SK-N-SH treated with all-trans-retinoic acid at 6 μM for 48 hours (cell line): ENCODE results near the gene TTC7B.

Experiments used
- ATAC-seq: fragments of 200-7000 bp; cut with Tn5 transposase; 3 replicates; pipeline ENCODE4 v1.9.1; 2020; ENCODE audit warnings: mild to moderate bottlenecking, moderate library complexity
- BACH2 ChIP-seq: fragments of 250-450 bp; sonication (Bioruptor Pico); IDR thresholded peaks from 2 replicates; pipeline ENCODE4 v1.9.0; 2021; ENCODE audit warnings: mild to moderate bottlenecking, borderline replicate concordance
- CSDC2 ChIP-seq: fragments of 250-450 bp; sonication (Bioruptor Pico); IDR thresholded peaks from 2 replicates; pipeline ENCODE4 v1.5.0; 2020; ENCODE audit warnings: mild to moderate bottlenecking, moderate library complexity
- ESRRG ChIP-seq: fragments of 250-450 bp; sonication (Bioruptor Pico); IDR thresholded peaks from 2 replicates; pipeline ENCODE4 v1.6.1; 2021; ENCODE audit warnings: mild to moderate bottlenecking
- GLIS3 ChIP-seq: fragments of 250-450 bp; sonication (Bioruptor Pico); IDR thresholded peaks from 2 replicates; pipeline ENCODE4 v1.5.0; 2020; ENCODE audit warnings: mild to moderate bottlenecking, moderate library complexity
- ISL1 ChIP-seq: fragments of 250-450 bp; sonication (Bioruptor Pico); IDR thresholded peaks from 2 replicates; pipeline ENCODE4 v2.1.2; 2022; ENCODE audit warnings: mild to moderate bottlenecking, moderate library complexity
- OSR1 ChIP-seq: fragments of 250-450 bp; sonication (Bioruptor Pico); IDR thresholded peaks from 2 replicates; pipeline ENCODE4 v1.8.0; 2022; ENCODE audit warnings: moderate library complexity, mild to moderate bottlenecking, inconsistent platforms
- PPARA ChIP-seq: fragments of 250-450 bp; sonication (Bioruptor Pico); IDR thresholded peaks from 2 replicates; pipeline ENCODE4 v1.5.0; 2020; ENCODE audit warnings: mild to moderate bottlenecking, borderline replicate concordance
- RARB ChIP-seq: fragments of 250-450 bp; sonication (Bioruptor Pico); IDR thresholded peaks from 2 replicates; pipeline ENCODE4 v1.8.0; 2021; ENCODE audit warnings: mild to moderate bottlenecking, moderate library complexity
- SNAI2 ChIP-seq: fragments of 250-450 bp; sonication (Bioruptor Pico); IDR thresholded peaks from 2 replicates; pipeline ENCODE4 v1.5.0; 2020; ENCODE audit warnings: mild to moderate bottlenecking, moderate library complexity
- TCF4 ChIP-seq: fragments of 250-450 bp; sonication (Bioruptor Pico); IDR thresholded peaks from 2 replicates; pipeline ENCODE4 v1.8.0; 2021; ENCODE audit warnings: mild to moderate bottlenecking, moderate library complexity, borderline replicate concordance
- TOX ChIP-seq: fragments of 250-450 bp; sonication (Bioruptor Pico); IDR thresholded peaks from 2 replicates; pipeline ENCODE4 v1.8.0; 2021; ENCODE audit warnings: mild to moderate bottlenecking, moderate library complexity, borderline replicate concordance
- ZC3H10 ChIP-seq: fragments of 250-450 bp; sonication (Bioruptor Pico); IDR thresholded peaks from 2 replicates; pipeline ENCODE4 v1.5.1; 2021; ENCODE audit warnings: mild to moderate bottlenecking, moderate library complexity
- ZFP3 ChIP-seq: fragments of 250-450 bp; sonication (Bioruptor Pico); IDR thresholded peaks from 2 replicates; pipeline ENCODE4 v1.5.0; 2020; ENCODE audit warnings: mild to moderate bottlenecking, moderate library complexity
- ZFP30 ChIP-seq: fragments of 450-650 bp; formaldehyde crosslinking; IDR thresholded peaks from 2 replicates; pipeline ENCODE4 v1.5.0; 2022; ENCODE audit warnings: mild to moderate bottlenecking, moderate library complexity
- ZNF565 ChIP-seq: fragments of 450-650 bp; formaldehyde crosslinking; conservative IDR thresholded peaks from 2 replicates; pipeline ENCODE4 v1.5.0; 2020; ENCODE audit warnings: low read depth, mild to moderate bottlenecking, moderate library complexity
- ZNF70 ChIP-seq: fragments of 450-650 bp; formaldehyde crosslinking; IDR thresholded peaks from 2 replicates; pipeline ENCODE4 v1.5.0; 2020; ENCODE audit warnings: mild to moderate bottlenecking, moderate library complexity
- ZNF8 ChIP-seq: fragments of 450-650 bp; formaldehyde crosslinking; IDR thresholded peaks from 2 replicates; pipeline ENCODE4 v1.5.0; 2020; ENCODE audit warnings: mild to moderate bottlenecking, moderate library complexity
- TF ChIP-seq, protein P1 (sequence below): fragments of 250-450 bp; sonication (Bioruptor Pico); IDR thresholded peaks from 2 replicates; pipeline ENCODE4 v1.5.1; 2021; ENCODE audit warnings: mild to moderate bottlenecking, moderate library complexity
- TF ChIP-seq, protein P2 (sequence below): fragments of 250-450 bp; sonication (Bioruptor Pico); IDR thresholded peaks from 2 replicates; pipeline ENCODE4 v1.8.0; 2020; ENCODE audit warnings: mild to moderate bottlenecking, moderate library complexity, borderline replicate concordance
- TF ChIP-seq, protein P3 (sequence below): fragments of 250-450 bp; sonication (Bioruptor Pico); IDR thresholded peaks from 2 replicates; pipeline ENCODE4 v1.5.1; 2020; ENCODE audit warnings: low read depth, mild to moderate bottlenecking, moderate library complexity
- TF ChIP-seq, protein P4 (sequence below): fragments of 250-450 bp; sonication (Bioruptor Pico); IDR thresholded peaks from 2 replicates; pipeline ENCODE4 v1.8.0; 2021; ENCODE audit warnings: low read depth, mild to moderate bottlenecking, moderate library complexity, borderline replicate concordance

The TTC7B gene

DNA sequence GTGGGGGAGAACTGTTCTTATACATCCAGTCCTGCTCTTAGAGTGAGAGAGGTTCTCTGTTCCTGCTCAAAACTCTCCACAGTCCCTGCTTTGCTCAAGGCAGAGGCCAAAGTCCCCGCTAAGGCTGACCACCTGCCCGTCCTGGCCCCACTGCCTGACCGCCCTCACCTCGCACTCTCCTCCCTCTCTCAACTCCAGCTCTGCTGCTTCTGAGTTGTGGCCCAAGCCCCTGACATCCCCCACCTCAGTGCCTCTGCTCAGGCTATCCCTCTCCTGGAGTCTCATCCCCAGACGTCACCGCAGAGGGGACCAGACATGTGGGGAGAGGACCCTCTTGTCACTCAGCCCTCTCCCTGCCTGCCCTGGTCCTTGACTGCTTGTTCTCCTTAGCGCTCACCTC lies 308.8 kb downstream of the TTC7B start:
- no peak for ATAC-seq
- TF ChIP-seq, protein P1, sequence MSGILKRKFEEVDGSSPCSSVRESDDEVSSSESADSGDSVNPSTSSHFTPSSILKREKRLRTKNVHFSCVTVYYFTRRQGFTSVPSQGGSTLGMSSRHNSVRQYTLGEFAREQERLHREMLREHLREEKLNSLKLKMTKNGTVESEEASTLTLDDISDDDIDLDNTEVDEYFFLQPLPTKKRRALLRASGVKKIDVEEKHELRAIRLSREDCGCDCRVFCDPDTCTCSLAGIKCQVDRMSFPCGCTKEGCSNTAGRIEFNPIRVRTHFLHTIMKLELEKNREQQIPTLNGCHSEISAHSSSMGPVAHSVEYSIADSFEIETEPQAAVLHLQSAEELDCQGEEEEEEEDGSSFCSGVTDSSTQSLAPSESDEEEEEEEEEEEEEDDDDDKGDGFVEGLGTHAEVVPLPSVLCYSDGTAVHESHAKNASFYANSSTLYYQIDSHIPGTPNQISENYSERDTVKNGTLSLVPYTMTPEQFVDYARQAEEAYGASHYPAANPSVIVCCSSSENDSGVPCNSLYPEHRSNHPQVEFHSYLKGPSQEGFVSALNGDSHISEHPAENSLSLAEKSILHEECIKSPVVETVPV (CRISPR knock-in tag), result no peak
- TF ChIP-seq ZFP30 (CRISPR knock-in tag), result no peak
- no peak for TF ChIP-seq CSDC2
- no peak for TF ChIP-seq PPARA (CRISPR knock-in tag)
- TF ChIP-seq ZFP3 (CRISPR knock-in tag), result no peak
- TF ChIP-seq, protein P2, sequence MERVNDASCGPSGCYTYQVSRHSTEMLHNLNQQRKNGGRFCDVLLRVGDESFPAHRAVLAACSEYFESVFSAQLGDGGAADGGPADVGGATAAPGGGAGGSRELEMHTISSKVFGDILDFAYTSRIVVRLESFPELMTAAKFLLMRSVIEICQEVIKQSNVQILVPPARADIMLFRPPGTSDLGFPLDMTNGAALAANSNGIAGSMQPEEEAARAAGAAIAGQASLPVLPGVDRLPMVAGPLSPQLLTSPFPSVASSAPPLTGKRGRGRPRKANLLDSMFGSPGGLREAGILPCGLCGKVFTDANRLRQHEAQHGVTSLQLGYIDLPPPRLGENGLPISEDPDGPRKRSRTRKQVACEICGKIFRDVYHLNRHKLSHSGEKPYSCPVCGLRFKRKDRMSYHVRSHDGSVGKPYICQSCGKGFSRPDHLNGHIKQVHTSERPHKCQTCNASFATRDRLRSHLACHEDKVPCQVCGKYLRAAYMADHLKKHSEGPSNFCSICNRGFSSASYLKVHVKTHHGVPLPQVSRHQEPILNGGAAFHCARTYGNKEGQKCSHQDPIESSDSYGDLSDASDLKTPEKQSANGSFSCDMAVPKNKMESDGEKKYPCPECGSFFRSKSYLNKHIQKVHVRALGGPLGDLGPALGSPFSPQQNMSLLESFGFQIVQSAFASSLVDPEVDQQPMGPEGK (CRISPR knock-in tag), result no peak
- TF ChIP-seq ZNF70 (CRISPR knock-in tag), result no peak
- TF ChIP-seq TCF4, result no peak
- no peak for TF ChIP-seq ISL1 (CRISPR knock-in tag)
- no peak for TF ChIP-seq OSR1
- TF ChIP-seq ZNF8 (CRISPR knock-in tag), result no peak
- TF ChIP-seq ZNF565 (CRISPR knock-in tag), result no peak
- TF ChIP-seq BACH2, result no peak
- no peak for TF ChIP-seq TOX (CRISPR knock-in tag)

DNA sequence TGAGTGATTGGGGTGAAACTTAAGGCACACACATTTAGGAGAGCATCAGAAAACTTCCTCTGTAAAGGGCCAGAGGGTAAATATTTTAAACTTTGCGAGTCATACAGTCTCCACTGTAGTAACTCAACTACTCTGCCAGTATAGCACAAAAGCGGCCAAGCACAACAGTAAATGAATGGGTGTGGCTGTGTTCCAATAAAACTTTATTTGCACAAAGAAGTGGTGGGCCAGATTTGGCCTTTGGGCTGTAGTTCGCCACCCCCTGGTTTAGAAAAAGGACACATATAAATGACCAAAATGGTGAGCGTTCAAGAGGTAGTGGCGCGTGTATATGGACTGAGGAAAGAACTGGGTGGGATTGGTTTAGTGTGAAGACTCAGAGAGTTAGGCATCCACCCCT lies 309.5 kb downstream of the TTC7B start:
- no peak for ATAC-seq
- TF ChIP-seq ZNF70 (CRISPR knock-in tag) (no peak), TOX (CRISPR knock-in tag) (no peak), RARB (CRISPR knock-in tag) (no peak), ESRRG (no peak), OSR1 (no peak)
- TF ChIP-seq, protein P2 (CRISPR knock-in tag), result no peak

DNA sequence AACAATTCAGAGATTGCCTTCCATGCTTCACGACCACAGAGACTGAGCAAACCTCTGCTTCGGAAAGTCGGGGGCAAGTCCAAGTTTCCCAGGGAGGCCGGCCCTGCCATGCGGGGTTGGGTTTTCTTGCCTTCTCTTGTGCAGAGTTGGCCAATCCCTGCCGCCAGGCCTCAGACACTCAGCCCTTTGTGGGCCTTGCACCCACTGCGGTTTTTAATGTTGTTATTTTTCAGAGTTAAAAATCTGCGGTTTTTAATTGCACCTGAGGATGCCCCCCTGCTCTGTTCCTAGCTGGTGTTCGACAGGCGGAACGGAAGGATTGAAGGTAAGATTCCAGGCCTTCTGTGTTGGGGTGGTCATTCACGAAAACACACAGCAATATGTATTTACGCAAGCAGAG lies 310.7 kb downstream of the TTC7B start:
- TF ChIP-seq, protein P3, sequence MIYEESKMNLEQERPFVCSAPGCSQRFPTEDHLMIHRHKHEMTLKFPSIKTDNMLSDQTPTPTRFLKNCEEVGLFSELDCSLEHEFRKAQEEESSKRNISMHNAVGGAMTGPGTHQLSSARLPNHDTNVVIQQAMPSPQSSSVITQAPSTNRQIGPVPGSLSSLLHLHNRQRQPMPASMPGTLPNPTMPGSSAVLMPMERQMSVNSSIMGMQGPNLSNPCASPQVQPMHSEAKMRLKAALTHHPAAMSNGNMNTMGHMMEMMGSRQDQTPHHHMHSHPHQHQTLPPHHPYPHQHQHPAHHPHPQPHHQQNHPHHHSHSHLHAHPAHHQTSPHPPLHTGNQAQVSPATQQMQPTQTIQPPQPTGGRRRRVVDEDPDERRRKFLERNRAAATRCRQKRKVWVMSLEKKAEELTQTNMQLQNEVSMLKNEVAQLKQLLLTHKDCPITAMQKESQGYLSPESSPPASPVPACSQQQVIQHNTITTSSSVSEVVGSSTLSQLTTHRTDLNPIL (CRISPR knock-in tag), result no peak
- TF ChIP-seq ESRRG (no peak), TOX (CRISPR knock-in tag) (no peak), ISL1 (CRISPR knock-in tag) (no peak), ZFP3 (CRISPR knock-in tag) (no peak), OSR1 (no peak), CSDC2 (no peak)
- TF ChIP-seq, protein P1 (CRISPR knock-in tag), result no peak
- TF ChIP-seq, protein P4, sequence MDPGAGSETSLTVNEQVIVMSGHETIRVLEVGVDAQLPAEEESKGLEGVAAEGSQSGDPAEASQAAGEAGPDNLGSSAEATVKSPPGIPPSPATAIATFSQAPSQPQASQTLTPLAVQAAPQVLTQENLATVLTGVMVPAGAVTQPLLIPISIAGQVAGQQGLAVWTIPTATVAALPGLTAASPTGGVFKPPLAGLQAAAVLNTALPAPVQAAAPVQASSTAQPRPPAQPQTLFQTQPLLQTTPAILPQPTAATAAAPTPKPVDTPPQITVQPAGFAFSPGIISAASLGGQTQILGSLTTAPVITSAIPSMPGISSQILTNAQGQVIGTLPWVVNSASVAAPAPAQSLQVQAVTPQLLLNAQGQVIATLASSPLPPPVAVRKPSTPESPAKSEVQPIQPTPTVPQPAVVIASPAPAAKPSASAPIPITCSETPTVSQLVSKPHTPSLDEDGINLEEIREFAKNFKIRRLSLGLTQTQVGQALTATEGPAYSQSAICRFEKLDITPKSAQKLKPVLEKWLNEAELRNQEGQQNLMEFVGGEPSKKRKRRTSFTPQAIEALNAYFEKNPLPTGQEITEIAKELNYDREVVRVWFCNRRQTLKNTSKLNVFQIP, result no peak
- ATAC-seq, result no peak

DNA sequence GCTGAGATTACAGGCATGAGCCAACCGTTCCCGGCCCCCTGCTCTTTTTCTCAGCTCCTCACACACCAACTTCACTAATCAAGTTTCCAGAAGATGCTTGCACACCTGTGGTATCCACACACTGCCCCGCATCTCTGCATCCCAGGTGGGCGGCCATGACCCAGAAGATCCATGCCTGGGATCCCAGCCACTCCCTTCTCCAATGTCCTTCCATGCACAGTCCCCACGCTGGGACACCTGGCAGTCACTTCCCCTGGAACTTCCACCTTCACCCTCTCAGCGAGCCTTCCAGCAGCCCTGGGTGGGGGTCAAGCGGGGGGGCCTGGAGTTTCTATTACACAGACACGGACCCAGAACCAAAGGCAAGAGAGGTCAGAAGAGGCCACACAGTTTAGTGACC lies 311.6 kb downstream of the TTC7B start:
- ATAC-seq, result no peak
- TF ChIP-seq PPARA (CRISPR knock-in tag) (no peak), CSDC2 (no peak), ZFP30 (CRISPR knock-in tag) (no peak), ISL1 (CRISPR knock-in tag) (no peak), ZFP3 (CRISPR knock-in tag) (no peak), BACH2 (no peak), ZNF565 (CRISPR knock-in tag) (no peak), TCF4 (no peak), GLIS3 (CRISPR knock-in tag) (no peak), SNAI2 (no peak), TOX (CRISPR knock-in tag) (no peak), ZC3H10 (no peak)
- TF ChIP-seq, protein P2 (CRISPR knock-in tag), result no peak
- TF ChIP-seq, protein P3 (CRISPR knock-in tag), result no peak
